Testis (tissue), 3 donors: ENCODE data around the gene MAP2K4. TPM values are rescaled to one million over a fixed set of nuclear protein-coding genes. Genes with fewer than 3 reads are reported as not detected.

Source experiments
- DNase-seq: peaks from one replicate; pipeline ENCODE4 v3.0.0-alpha.2; 2019
- H3K27ac ChIP-seq, 2 donors: fragments of 200-600 bp; sonication (generic); one replicate each; pipeline ENCODE4 v1.5.1; 2019
- H3K27me3 ChIP-seq: fragments of 200-600 bp; sonication (generic); one replicate; pipeline ENCODE4 v1.5.1; 2019
- H3K36me3 ChIP-seq: fragments of 200-600 bp; sonication (generic); one replicate; pipeline ENCODE4 v1.5.1; 2017; ENCODE audit warnings: low read depth; ENCODE audit errors: missing control alignments
- H3K4me1 ChIP-seq: fragments of 200-600 bp; sonication (generic); one replicate; pipeline ENCODE4 v1.5.1; 2019
- H3K4me3 ChIP-seq, 2 donors: fragments of 200-600 bp; sonication (generic); one replicate each; pipeline ENCODE4 v1.5.1; 2017 to 2019
- H3K9me3 ChIP-seq: fragments of 200-600 bp; sonication (generic); one replicate; pipeline ENCODE4 v1.5.1; 2017
- POLR2A ChIP-seq: fragments of 450-650 bp; IDR thresholded peaks from one replicate; pipeline ENCODE4 v1.6.1; 2017; ENCODE audit warnings: antibody characterized with exemption, mild to moderate bottlenecking, moderate library complexity
- WGBS, 2 donors: methylation state at CpG; one replicate each; pipeline ENCODE4 v1.1.5; 2018; 5-methylcytosine and 5-hydroxymethylcytosine counted together
- intact Hi-C: fragments of 100-400 bp; cut with DNase I; formaldehyde crosslinking; loops from one replicate; pipeline ENCODE4 v1.15.1; 2023; ENCODE audit warnings: low total_unique reads
- polyA plus RNA-seq: library from polyadenylated mRNA; stranded (reverse); fragments of 350-450 nt; fragmentation: Illumina TruSeq; extraction: RNeasy Lipid Tissue Mini Kit (QIAGEN cat#74804); gene quantifications from one replicate; pipeline ENCODE4 v1.2.3, GENCODE V29; 2014; ENCODE audit warnings: low read depth, low replicate concordance; ENCODE audit not compliant: insufficient read depth
- total RNA-seq, 2 donors: library from RNA; depleted of rRNA; stranded (reverse); fragments of >200 nt; gene quantifications; one replicate each; pipeline ENCODE4 v1.2.3, GENCODE V29; 2016
- TF ChIP-seq, protein P1 (sequence below), 3 experiments: fragments of 450-650 bp in 2 of 3; fragments of 200-600 bp in 1 of 3; sonication (generic) in 1 of 3; IDR thresholded peaks; one replicate each; pipeline ENCODE4 v1.5.1; 2016 to 2019; ENCODE audit warnings: antibody characterized with exemption in 3 of 3, mild to moderate bottlenecking in 2 of 3, moderate library complexity in 1 of 3

Gene MAP2K4
- total and polyA plus RNA-seq, 3 donors from 2014 or later = 22.4 to 47.7 (median 46.3) TPM

GRCh38 chr17:12088035-12088434 lies 67.4 kb downstream of the MAP2K4 start:
- TF ChIP-seq POLR2A = no peak
- TF ChIP-seq, protein P1, sequence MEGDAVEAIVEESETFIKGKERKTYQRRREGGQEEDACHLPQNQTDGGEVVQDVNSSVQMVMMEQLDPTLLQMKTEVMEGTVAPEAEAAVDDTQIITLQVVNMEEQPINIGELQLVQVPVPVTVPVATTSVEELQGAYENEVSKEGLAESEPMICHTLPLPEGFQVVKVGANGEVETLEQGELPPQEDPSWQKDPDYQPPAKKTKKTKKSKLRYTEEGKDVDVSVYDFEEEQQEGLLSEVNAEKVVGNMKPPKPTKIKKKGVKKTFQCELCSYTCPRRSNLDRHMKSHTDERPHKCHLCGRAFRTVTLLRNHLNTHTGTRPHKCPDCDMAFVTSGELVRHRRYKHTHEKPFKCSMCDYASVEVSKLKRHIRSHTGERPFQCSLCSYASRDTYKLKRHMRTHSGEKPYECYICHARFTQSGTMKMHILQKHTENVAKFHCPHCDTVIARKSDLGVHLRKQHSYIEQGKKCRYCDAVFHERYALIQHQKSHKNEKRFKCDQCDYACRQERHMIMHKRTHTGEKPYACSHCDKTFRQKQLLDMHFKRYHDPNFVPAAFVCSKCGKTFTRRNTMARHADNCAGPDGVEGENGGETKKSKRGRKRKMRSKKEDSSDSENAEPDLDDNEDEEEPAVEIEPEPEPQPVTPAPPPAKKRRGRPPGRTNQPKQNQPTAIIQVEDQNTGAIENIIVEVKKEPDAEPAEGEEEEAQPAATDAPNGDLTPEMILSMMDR (IDR thresholded peaks at IDR 0.05) = no peak
- intact Hi-C loops = no loop called here
- Histone ChIP-seq H3K27me3 (no peaks in the 10 kb centered on the region), H3K4me1 (peaks cover 4% of the 10 kb centered on the region), H3K4me3 (no peak overlapping the region), H3K36me3 (no peaks in the 10 kb centered on the region), H3K9me3 (no peaks in the 10 kb centered on the region), H3K27ac (no peak overlapping the region)
- no peak for DNase-seq
- WGBS, 2 donors = 100% methylated on average over 1 of the region's 1 CpG

DNA sequence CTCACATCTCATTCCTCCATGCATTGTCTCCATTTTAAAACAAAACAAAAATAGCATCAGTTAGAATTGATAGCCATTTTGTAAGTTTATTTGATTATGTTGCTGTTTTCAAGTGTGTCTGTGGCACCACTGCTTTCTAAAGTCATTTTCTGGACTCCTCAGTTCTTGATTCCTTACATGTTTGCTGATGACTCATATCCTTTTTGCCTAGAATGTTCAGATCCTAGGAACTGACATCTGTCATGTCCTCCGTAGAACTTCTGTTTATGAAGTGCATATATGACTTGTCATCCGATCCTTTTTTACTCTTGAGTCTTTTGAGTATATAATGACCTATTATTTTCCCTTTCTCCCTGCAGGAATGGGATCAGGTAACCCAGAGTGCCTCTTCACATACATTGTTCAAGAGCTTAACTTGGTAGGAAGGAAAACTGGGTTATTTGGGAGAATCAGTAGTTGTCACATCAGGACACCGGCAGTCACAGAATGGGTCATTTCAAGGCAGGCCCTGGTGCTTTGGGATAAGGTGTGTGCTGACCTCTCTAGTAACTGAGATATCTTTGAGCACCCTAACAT lies 69.2 kb downstream of the MAP2K4 start:
- H3K36me3 ChIP-seq = no peaks in the 10 kb centered on the region
- no peak overlapping the region for H3K27ac ChIP-seq
- intact Hi-C loops = no loop called here
- no peak overlapping the region for H3K4me3 ChIP-seq
- TF ChIP-seq, protein P1 (IDR thresholded peaks at IDR 0.05) = no peak
- TF ChIP-seq POLR2A = no peak
- no peak for DNase-seq
- WGBS, 2 donors = 92% methylated on average over 3 of the region's 3 CpGs
- H3K4me1 ChIP-seq = peaks cover 4% of the 10 kb centered on the region
- H3K9me3 ChIP-seq = no peaks in the 10 kb centered on the region
- H3K27me3 ChIP-seq = no peaks in the 10 kb centered on the region

DNA sequence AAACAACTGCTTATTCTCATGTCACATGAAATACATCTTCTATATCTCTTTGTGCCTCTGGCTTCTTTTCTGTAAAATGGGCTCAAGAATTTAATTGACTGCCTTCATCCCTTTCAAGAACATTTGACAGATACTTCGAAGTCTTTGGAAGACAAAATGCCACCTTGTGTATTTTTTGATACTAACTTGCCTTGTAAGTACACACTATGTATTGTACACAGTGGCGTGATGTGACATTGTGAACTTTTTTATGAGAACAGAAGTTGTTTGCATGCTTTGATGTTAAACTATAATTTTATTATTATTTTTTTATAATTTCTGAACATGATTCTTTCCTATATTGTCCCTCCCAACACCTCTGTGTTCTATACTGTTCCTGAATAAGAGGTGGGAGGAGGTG lies 73.7 kb downstream of the MAP2K4 start:
- TF ChIP-seq, protein P1 (IDR thresholded peaks at IDR 0.05) = no peak
- no peak for TF ChIP-seq POLR2A
- Histone ChIP-seq H3K36me3 (peaks cover 2% of the 10 kb centered on the region), H3K4me1 (no peaks in the 10 kb centered on the region), H3K27ac (no peak overlapping the region), H3K9me3 (no peaks in the 10 kb centered on the region), H3K27me3 (no peaks in the 10 kb centered on the region), H3K4me3 (no peak overlapping the region)
- 61 to 70% methylated on average over 2 of the region's 2 CpGs for WGBS, 2 donors
- intact Hi-C loops = no loop called here
- DNase-seq = no peak

DNA sequence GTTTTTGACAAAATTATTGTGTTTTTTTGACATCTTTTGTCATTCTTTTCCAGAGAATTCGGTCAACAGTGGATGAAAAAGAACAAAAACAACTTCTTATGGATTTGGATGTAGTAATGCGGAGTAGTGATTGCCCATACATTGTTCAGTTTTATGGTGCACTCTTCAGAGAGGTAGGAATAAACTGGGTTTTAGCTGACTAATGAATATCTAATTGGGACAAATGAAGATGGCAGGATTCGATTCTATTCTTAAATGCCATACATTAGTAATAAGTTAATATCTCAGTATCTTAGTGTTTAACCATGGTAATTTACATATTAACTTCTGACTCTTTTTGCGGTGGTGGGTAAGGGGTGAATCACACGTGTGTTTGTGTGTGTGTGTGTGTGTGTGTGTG lies 74.8 kb downstream of the MAP2K4 start:
- Histone ChIP-seq H3K9me3 (no peaks in the 10 kb centered on the region), H3K36me3 (peaks cover 2% of the 10 kb centered on the region), H3K27me3 (no peaks in the 10 kb centered on the region), H3K27ac (no peak overlapping the region), H3K4me3 (no peak overlapping the region), H3K4me1 (no peaks in the 10 kb centered on the region)
- TF ChIP-seq POLR2A = no peak
- TF ChIP-seq, protein P1 (IDR thresholded peaks at IDR 0.05) = no peak
- intact Hi-C loops = no loop called here
- 93 to 98% methylated on average over 5 of the region's 5 CpGs for WGBS, 2 donors
- no peak for DNase-seq

- Histone ChIP-seq H3K9me3 (no peaks in the 10 kb centered on the region), H3K36me3 (peaks cover 2% of the 10 kb centered on the region), H3K27me3 (no peaks in the 10 kb centered on the region), H3K27ac (no peak overlapping the region), H3K4me1 (no peaks in the 10 kb centered on the region), H3K4me3 (no peak overlapping the region)
- intact Hi-C loops = no loop called here
- TF ChIP-seq POLR2A = no peak
- TF ChIP-seq, protein P1 (IDR thresholded peaks at IDR 0.05) = no peak
- WGBS, 2 donors = 71 to 80% methylated on average over 3 of the region's 3 CpGs
- no peak for DNase-seq
Observed at GRCh38 chr17:12097326-12097725, 76.6 kb downstream of the MAP2K4 start.
